Raji (cell line): Measurements from ENCODE around the gene SCFD2.

Experiments used
- POLR2A ChIP-seq: IDR thresholded peaks from 2 replicates; pipeline ENCODE4 v1.6.1; 2011; ENCODE audit warnings: low read depth, low read length, control low read depth; ENCODE audit not compliant: insufficient read depth

SCFD2 gene

DNA sequence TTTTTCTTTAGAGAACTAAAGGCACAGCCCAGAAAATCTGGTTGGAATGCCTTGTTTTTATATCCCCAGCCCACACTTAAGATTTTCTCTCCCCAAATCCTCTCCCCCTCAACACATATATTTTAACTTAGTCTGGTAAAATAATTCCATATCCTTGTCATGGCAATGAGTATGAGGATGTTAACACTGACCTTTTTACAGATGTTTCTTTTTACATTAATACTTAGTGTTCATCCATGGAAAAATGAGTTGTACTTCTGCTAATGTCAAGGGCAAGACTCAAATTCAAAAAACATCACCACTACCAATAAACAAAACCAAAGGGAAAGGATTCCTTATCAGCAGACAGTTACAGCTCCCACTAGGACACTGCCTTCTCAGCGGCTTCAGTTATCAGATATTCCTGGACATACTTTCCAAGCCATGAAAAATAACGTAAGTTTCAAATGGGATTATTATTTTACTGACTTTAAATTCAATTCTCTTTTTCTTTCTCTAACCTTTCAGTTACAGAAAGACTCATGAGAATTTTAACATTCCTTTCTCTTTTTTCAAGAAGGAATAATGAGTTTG, 420.4 kb downstream of the SCFD2 start:
- TF ChIP-seq POLR2A, result no peak

DNA sequence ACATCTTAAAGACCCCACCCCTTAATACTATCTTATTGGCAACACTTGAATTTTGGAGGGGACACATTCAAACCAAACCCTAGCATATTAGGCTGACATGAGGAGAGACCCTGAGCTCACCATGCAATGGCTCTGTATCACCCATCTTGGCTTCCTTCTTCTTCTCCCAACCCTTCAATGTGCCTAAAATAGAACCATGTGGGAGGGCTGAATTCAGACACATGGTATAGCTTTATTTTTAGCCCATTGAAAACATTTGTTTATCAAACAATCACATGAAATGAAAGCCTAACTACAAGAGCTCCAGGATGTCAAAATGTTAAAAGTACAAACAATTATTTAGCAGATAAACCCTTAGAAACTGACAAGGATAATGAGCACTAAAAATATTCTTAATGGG, 422.2 kb downstream of the SCFD2 start:
- no peak for TF ChIP-seq POLR2A

DNA sequence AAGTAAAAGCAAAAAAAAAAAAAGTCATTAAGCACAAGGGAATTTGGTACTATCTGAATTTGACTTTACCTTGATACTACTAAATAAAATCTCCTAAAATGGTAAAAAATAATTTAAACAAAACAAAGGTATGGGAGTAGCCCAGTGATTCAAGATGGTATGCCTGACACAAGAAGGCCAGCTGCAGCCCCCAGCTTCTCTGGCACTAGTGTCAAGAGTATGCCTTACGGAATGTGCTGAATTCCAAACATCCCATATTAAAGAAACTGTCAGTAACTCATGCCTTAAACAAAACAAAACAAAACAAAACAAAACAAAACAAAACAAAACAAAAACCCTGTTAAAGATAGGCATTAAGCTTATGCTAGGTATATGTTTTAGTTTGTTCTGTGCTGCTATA, 422.9 kb downstream of the SCFD2 start:
- no peak for TF ChIP-seq POLR2A

DNA sequence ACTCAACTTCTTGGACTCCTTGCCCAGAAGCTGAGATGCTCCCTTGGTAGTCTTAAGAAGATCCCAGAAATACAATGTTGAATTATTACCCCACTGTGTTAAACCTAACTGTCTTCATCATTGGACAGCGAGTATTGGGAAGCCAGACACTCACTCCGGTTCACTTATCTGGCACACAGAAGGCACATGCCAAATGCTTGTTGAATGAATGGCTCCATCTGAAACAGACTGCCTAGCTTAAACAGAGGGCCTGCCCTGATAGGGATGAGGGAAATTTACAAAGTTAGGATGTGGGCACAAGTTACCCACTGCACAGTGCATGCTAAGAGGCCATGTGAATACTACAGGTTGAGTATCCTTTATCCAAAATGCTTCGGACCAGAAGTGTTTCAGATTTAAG, 424.4 kb downstream of the SCFD2 start:
- no peak for TF ChIP-seq POLR2A

DNA sequence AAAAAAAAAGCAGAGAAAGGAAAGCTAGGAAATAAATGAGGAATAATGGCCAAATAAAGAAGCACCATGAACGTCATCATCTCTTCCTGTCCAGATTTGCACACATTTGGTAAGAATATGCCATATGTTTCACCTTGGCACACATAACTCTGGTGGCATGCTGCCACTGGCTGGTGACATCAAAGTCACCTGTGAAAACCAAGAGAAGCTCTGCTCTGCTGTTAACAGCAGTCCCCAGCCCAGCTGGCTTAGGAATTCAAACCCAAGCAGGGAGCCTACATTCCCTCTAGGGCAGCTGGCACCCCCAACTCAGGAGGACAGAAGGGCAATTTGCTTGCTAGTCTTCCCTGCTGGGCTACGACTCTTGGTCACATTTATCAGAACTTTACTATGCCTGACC, 426.1 kb downstream of the SCFD2 start:
- TF ChIP-seq POLR2A, result no peak

DNA sequence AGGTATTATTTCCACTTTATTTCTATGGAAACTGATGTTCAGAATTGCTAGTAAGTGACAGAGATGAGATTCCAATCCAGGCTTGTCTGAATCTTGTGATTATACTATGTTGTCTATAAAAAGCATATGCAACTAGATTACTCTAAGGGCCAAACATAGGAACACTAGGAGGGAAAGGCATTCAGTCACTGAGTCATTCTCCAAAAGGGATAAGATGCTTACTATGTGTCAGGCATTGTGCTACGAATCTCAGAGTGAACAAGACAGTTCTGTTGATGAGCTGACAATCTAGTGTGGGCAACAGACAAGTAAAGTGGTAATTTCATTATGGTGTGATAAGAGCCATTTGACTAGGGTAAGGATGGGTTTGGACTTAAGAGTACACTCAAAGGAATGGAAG, 426.5 kb downstream of the SCFD2 start:
- no peak for TF ChIP-seq POLR2A

DNA sequence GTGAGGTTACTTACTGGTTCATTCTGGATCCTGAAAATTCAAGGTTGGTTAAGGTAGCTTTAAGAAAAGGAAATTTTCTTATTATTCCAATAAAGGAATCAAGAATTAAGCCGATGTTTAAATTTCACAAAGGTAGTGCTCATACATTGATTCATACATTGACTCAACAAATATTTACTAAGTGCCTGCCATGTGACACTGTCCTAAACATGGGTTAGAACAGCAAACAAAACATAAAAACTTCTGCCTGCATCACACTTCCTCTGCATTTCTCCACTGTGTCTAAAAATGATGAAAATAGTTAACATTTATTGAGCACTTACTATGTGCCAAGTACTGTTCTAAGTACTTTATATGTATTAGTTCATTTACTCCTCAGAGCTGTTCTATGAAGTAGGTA, 428.0 kb downstream of the SCFD2 start:
- no peak for TF ChIP-seq POLR2A

DNA sequence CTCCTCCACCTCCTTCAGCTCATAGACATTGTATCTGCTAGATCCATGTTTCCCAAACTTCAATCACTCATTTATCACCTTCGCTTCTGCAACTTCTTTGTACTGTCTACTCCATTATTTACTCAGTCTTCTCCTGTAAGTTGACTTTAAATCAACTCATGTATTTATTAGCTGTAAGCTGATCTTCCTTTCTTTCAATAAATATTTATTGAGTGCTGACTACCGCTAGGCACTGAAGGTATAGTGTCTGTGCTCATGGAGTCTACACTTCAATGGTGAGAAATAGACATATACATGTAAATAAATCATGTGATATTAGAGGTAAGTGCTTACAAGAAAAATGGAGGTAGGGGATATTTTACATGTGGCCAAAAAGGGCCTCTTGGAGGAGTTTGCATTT, 429.1 kb downstream of the SCFD2 start:
- no peak for TF ChIP-seq POLR2A

DNA sequence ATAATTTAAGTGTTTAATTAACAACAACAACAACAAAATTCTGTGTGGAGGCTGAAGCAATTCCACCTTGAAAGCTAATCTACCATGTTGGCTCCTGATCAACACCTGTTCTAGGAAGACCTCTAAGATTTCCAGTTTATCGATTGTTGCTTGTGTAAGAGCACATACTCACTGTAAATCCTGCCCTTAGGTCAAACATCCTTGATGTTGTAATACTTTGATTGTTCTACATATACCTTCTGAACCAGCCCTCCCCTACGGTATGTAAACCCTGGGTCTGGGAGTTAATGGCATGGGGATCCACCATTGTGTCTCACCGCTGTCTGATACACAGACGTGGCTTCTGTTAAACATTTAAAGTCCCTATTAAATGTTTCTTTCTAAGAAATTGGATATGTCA, 430.5 kb downstream of the SCFD2 start:
- no peak for TF ChIP-seq POLR2A

DNA sequence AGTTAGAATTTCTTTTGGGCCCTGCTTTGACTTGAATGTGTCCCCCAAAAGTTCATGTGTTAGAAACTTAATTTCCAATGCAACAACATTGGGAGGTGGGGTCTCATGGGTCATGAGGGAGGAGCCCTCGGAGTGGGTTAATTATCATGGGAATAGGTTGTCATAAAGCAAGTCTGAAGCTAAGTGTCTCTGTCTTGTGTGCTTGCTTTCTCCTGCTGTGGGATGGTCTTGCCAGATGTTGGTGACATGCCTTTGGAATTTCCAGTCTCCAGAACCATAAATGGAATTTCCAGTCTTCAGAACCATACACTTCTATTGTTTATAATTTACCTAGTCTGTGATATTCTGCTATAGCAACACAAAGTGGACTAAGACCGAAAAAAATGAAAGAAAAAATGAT, 432.1 kb downstream of the SCFD2 start:
- TF ChIP-seq POLR2A, result no peak

DNA sequence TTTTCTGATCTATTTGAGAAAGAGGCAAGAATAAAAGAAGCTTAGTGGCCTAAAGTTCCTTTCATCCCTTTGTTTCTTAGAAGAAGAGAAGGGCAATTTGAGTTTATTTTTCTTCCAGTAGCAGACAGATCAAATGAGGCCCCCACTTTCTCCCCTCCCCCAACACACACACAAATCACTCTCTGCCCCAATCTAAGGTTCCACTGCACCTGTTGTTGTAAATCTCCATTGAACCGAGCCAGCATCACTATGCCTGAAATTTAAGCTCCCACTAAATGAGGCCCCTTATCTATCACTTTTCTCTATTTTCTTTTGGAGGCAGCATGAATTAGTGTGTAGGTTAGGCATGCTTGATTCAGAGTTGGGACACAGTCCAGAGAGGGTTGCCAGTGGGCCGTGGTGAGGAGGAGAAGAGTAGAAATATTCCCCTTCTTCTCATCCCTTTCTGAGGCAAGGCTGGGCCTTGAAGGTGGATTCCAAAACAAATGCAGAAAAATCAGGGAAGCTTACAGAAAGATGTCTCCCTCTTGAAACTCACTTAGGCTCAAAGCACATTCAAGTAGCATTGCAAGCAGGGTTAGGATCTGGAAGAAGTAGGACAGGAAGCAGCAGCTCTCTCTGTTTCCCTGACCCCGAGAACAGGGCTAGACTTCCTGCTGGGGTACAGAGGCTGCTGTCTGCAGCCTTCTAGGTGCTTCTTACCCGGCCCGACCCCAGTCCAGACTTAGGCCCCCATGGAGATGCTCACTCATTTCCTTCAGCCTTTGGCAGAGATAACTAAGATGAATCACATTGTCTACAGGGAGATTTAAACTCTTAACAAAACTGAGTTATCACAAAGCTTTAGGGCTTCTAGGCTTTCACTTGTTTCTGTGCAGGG, 433.0 kb downstream of the SCFD2 start:
- TF ChIP-seq POLR2A, result no peak

DNA sequence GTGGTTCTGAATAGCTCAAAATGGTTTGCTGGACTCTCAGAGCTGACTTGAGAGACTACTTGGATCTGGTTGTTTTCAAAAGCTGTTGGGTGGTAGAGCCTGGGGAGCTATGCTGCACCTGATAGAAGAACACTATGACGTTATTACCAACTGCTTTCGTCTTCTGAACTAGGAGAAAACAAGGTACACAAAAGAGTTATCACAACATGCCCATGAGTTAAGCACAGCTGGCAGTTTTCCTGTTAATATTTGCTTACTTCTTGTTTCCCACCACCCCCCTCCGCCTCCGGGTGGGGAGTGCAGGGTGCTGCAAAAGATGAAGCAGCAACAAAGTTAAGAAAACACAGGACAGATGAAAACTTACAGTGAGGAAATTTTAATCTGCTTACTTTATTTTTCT, 434.6 kb downstream of the SCFD2 start:
- no peak for TF ChIP-seq POLR2A

DNA sequence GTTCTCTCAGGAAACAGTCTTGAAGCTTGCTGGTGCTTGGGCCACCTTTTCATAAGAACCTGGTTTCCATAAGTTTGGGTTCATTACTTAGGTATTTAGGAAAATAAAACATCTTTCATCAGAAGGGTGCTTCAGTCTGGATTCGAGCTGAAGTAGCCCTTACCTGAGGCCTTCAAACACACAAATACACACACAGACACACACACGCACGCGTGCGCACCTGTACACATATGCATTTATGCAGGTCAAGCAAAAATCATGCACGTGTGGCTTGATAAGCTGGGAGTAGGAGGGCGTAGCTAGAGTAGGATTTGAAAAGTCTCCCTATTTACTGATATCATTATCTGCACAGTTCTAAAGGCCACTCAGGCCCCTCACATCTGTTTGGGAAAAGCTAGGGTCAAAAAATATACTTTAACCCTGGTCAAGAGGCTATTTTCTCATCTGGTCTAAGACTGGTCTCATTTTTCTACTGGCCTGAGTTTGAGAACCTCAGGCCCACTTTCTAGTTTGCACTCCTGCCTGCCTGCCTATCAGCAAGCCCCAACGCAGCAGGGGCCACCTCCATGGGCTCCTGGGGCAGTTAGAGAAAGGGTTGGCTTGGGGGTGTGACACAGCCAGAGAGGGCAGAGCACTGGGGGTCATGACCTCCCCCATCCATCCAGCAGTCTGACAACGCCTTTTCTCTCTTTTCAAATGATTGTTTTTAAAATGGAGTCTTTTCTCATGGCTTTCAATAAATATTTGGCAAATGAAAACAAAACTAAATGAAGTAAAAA, 439.5 kb downstream of the SCFD2 start:
- TF ChIP-seq POLR2A, result no peak

DNA sequence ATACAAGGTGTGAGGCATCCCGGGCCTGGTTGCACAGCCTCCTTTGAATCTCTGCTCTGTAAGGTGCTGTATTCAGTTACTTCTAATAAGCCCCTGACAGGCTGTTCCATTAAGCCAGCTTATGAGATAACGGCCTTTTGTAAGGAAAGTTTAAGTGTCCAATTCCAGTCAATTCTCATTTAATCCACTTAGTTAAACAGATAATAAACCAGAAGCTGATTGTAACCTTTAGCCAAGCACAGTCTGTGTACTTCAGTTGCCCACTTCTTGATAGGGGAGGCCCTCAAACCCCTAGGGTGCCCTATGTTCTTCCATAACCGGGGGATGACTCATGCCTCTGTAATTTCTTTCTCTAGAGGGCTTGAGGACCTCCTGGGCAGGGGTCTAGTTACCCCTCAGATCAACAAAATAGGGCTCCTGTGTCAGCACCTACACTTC, 440.3 kb downstream of the SCFD2 start:
- TF ChIP-seq POLR2A, result no peak

DNA sequence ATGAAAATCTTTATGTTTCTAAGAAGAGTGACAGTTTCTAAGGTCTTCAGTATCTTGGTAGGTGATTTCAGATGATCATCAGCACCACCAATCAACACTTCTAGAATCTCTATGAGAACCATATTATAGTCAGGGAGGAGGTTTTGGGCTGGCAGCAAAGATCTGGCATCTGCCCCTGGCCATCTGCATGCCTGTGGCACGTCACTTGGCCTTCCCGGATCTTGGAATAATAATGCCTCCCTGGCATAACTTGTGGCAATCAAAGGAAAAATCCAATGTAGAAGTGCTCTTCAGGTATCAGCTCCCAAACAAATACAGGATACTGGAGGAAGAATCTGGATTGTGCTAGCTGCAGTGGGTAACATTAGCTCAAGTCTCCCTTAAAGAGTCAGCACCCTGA, 446.4 kb downstream of the SCFD2 start:
- TF ChIP-seq POLR2A, result no peak

DNA sequence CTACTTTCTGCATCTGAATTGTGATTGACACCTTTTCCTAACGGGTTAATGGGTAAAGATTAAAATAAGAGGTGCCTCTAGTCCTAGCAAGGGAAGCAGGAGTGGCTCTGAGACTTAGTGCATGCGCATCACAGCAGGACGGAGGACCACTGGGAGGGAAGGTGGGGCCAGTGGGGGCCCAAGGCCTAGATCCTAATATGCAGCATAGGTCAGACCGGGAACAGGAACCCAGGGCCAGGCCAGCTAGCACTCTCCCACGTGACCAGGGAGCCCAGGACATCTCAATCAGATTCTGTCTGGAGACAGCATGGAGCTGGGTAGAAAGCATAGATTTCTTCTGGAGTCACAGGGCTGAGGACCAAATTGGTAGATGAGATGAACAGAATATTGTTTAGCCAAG, 448.0 kb downstream of the SCFD2 start:
- TF ChIP-seq POLR2A, result no peak
